Kidney glomerular epithelial cell (primary cell): ENCODE data around the gene PRKAR1B.

Experiments
- DNase-seq: peaks from one replicate; lab custom pipeline; 2025; lab: John Stamatoyannopoulos, UW

PRKAR1B gene

DNA sequence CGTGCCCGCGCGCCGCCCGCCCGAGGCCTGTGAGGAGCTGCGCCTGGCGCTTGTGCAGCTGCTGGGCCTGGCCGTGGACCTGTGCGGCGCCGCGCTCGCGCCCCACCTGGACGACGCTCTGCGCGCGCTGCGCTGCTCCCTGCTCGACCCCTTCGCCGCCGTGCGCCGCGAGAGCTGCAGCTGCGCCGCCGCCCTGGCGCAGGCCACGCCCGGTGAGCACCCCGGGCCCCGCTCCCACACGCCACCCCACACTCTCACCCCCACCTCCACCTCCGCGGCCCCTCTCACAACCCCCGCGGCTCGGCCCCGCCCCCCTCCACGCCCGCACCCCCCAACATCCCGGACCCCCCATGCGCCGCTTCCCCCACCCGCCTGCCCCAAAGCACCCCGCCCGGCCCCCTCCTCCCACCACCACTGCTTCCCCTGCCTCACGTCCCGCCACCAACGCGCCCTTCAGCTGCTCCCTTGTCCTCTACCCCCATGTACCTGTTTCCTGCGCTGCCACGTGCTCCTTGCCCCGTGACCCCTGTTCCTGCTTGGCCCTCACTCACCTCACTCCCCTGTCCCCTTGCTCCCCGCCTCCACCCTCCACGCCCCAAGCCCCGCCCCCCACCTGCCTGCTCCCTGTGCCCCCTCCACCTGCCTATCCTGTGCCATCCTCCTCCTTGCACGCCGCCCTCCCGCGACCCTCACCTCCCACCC is at the start of gene PRKAR1B:
PRKAR1B (minus strand) TSS at position 178 of the 702 bp plus-strand sequence. CDS start 15,776 bp downstream, outside the sequence.
- no peak for DNase-seq

- DNase-seq = no peak
Observed at GRCh38 chr7:776381-776780, 49.3 kb upstream of the PRKAR1B start.

DNA sequence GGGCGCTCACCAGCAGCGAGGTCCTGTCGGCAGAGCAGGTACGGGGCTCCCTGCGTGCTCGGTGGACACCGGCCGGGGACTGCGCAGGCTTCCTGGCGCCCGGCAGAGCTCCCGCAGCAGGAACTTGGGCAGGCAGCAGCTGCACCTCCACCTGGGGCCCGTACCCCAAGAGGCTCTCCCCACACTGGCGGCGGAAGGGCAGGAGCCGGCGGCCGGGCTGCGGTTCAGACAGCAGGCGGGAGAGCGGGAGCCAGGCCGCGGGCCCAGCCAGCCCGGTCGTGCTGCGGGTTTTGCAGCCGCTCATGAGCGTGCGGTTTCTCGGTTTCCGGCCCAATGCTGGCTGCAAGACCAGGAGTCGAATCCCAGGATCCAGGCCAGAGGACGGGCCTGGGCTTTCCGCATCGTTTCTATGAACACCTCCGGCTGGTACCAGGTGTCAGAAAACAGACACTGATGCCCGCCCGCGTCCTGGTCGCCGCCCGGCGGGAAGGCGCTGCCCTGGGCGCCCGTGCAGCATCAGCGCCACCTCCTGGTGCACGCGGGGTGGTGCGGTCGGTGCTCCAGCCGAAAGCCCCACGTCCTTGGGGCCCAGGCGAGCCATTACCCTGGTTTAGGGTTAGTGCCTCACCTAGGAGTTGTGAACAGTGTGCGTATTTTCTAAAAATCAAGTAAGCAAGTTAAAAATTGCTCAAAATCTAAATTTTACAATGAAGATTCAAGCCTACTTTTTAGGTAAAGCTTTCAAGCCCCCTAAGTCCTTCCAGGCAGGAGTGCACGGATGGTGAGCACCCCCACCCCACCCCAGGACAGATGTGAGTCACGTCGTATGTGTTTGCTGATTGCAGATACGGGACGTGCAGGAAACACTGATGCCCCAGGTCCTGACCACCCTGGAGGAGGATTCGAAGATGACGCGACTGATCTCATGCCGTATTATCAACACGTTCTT is 47.4 kb upstream of the PRKAR1B start:
- no peak for DNase-seq

GRCh38 chr7:773622-773915 is 46.5 kb upstream of the PRKAR1B start:
- DNase-seq = no peak

- no peak for DNase-seq
Observed at GRCh38 chr7:772861-773621, 46.0 kb upstream of the PRKAR1B start.

DNA sequence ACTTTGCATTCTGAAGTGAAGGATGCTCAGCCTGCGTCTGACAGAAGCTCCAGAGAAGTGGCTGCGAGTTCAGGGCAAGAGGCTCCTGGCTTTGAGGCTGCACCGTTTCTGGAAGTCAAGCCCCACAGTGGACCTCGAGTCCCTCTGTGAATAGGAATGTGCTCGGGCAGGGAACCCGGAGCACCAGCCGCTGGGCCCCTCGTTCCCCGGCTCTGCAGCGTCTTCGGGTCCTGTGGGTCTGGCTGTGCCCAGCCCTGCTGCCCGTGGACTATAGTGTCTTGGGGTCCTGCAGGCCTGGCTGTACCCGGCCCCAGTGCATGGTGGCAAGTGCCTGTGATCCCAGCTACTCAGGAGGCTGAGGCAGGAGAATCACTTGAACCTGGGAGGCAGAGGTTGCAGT is 45.3 kb upstream of the PRKAR1B start:
- no peak for DNase-seq

- no peak for DNase-seq
Observed at GRCh38 chr7:772005-772294, 44.9 kb upstream of the PRKAR1B start.

- DNase-seq = peak; percentile 43
Observed at GRCh38 chr7:771234-772004, 44.3 kb upstream of the PRKAR1B start.

DNA sequence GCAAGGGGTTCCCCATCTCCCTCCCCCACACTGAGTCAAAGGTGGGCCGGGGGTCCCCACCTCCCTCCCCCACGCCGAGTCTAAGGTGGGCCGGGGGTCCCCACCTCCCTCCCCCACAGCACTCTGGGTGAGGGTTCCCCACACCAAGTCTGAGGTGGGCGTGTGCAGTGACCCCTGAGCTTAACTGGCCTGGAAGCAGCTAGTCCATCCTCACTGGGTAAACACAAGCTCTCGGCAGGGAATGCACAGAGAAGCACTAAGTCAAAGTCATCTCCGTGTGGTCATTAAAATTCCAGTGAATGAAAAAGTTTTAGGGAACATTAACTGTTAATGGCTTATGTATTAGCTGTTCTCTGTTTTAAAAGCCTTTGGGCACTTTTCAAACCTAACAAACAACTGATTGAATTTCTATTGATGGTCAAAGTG is 43.7 kb upstream of the PRKAR1B start:
- DNase-seq = peak; percentile 60

DNA sequence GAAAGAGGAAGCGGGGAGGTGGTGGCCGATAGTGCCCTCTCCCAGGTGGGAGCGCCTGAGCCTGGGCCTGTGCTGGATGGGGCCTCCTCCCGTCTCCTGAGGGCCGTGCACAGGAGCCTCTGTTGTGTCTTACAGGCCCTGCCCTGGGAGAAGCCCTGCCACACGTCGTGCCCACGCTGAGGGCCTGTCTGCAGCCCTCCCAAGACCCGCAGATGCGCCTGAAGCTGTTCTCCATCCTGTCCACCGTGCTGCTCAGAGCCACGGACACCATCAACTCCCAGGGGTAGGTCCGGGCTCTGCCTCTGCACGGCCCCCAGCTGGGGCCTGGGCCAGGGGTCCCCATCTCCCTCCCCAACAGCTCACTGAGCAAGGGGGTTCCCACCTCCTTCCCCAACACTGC is 43.3 kb upstream of the PRKAR1B start:
- no peak for DNase-seq

GRCh38 chr7:768881-769504 is 41.9 kb upstream of the PRKAR1B start:
- no peak for DNase-seq

- DNase-seq = peak; percentile 95
Observed at GRCh38 chr7:767941-768731, 41.1 kb upstream of the PRKAR1B start.

DNA sequence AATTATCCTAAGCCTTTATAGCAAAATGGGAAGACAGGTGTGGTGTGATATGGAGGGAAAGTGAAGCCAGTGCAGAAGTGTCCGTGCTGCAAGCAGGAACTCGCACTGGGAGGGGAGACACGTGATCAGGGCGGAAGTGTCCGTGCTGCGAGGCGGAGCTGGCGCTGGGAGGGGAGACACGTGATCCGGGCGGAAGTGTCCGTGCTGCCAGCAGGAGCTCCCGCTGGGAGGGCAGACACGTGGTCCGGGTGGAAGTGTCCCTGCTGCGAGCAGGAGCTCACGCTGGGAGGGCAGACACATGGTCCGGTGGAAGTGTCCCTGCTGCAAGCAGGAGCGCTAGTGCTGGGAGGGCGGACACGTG is 40.5 kb upstream of the PRKAR1B start:
- peak; percentile 86 for DNase-seq

DNA sequence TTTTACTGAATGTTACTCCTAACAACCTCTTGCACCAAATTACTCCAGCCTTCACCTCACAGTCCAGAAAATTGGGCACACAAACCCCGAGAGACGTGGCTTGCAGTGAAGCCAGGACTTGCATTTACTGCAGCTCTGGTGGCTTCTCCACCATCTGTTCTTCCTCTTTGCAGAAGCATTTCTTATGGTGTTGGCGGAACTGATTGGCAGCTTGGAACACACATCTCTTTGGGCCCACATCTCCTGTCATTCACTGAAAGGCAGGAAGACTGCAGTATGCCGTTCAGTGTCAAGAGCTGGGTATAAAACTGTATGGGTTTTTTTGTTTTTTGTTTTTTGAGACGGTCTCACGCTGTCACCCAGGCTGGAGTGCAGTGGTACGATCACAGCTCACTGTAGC is 38.3 kb upstream of the PRKAR1B start:
- no peak for DNase-seq

- no peak for DNase-seq
Observed at GRCh38 chr7:763762-764161, 36.7 kb upstream of the PRKAR1B start.

DNA sequence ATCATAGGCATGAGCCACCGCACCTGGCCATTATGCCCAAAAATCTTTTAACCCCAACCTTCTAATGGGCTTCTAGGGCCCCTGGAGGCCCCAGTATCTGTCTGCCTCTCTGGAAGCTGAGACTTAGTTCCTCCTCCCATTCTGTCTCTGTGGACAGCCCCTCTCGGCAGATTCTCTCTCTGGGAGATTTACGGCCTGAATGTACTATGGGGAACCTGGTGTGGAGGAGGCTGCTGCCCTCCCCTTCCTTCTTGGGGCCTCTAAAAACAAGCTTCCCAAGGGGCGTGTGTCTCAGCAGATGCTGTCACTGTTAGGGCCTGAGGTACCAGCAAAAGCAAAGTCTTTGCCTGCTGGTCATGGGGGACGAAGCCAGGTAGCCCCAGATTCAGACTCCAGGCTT is 35.8 kb upstream of the PRKAR1B start:
- DNase-seq = no peak

GRCh38 chr7:761631-762030 is 34.5 kb upstream of the PRKAR1B start:
- DNase-seq = no peak

GRCh38 chr7:761101-761500 is 34.0 kb upstream of the PRKAR1B start:
- no peak for DNase-seq

GRCh38 chr7:760006-760405 is 32.9 kb upstream of the PRKAR1B start:
- no peak for DNase-seq

DNA sequence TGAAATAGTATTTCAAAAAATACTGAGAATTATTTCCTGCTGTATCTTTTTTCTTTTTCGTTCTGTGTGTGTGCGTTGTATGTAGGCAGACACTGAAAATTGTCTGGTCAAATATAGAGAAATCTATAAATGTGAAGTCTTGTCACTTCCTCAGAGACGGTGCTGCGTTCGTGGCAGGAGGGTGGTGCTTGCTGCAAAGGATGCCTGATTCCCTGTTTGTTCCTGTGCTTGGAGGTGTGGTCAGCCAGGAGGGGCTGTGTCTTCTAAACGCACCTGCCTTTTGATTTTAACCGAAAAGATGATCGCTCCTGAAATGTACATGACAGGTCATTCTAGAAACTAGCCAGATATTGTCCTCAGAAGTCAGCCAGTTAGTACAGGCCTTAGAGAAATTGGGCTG is 32.5 kb upstream of the PRKAR1B start:
- DNase-seq = no peak

- no peak for DNase-seq
Observed at GRCh38 chr7:757741-758163, 30.7 kb upstream of the PRKAR1B start.
